ENCODE results near the gene NEURL3.
"Not testable (repeated sequence)": the region's sequence is repeated elsewhere in the genome, so short reads cannot be mapped to it uniquely, and the experiment has no call there.

Gene NEURL3

DNA sequence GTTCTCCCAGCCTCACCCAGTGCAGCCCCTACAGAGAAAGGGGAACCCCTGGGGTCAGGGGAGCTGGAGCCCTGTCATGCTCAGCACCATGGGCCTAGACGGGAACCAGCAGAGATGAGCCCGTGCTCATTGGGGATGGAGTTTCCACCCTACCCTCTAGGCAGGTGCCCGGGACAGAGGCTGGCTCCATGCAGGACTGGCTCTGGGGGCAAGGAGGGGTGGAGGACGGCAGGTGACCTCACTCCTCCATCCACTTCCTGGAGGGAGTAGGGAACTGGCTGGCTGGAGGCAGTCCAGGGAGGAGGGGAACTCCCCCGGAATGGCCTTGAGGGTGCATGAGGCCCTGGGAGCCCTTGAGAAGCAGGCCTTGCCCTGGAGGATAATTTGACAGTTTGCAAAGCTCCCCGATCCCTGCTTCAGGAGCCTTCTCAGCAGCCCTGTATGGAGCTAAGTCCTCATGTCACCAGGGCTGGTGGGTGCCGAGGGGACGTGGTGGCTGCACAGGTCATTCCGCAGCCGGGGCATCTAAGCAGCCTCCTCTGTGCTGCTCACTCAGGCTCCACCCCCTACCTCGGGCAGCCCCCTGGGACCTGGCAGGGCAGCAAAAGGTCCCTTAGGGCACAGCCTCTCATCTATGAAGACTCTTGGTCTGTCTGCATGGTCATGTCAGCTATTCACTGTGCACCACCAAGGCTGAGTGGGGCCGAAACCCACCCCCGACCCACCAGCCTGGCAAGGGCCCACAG, 2.1 kb downstream of the NEURL3 start:
- no peak overlapping the region for H3K27ac Mint-ChIP-seq
- H3K4me3 Mint-ChIP-seq = no peak overlapping the region
- no peak for DNase-seq
- peaks cover 33% of the 10 kb centered on the region for H3K4me1 Mint-ChIP-seq
- H3K36me3 Mint-ChIP-seq (ENCODE audit: low read depth) = no peaks in the 10 kb centered on the region
- peaks cover 7% of the 10 kb centered on the region for H3K27me3 Mint-ChIP-seq (ENCODE audit: low read depth, poor library complexity)
- no peaks in the 10 kb centered on the region for H3K9me3 Mint-ChIP-seq
- TF ChIP-seq, protein P1, sequence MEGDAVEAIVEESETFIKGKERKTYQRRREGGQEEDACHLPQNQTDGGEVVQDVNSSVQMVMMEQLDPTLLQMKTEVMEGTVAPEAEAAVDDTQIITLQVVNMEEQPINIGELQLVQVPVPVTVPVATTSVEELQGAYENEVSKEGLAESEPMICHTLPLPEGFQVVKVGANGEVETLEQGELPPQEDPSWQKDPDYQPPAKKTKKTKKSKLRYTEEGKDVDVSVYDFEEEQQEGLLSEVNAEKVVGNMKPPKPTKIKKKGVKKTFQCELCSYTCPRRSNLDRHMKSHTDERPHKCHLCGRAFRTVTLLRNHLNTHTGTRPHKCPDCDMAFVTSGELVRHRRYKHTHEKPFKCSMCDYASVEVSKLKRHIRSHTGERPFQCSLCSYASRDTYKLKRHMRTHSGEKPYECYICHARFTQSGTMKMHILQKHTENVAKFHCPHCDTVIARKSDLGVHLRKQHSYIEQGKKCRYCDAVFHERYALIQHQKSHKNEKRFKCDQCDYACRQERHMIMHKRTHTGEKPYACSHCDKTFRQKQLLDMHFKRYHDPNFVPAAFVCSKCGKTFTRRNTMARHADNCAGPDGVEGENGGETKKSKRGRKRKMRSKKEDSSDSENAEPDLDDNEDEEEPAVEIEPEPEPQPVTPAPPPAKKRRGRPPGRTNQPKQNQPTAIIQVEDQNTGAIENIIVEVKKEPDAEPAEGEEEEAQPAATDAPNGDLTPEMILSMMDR (IDR thresholded peaks at IDR 0.05) = no peak

DNA sequence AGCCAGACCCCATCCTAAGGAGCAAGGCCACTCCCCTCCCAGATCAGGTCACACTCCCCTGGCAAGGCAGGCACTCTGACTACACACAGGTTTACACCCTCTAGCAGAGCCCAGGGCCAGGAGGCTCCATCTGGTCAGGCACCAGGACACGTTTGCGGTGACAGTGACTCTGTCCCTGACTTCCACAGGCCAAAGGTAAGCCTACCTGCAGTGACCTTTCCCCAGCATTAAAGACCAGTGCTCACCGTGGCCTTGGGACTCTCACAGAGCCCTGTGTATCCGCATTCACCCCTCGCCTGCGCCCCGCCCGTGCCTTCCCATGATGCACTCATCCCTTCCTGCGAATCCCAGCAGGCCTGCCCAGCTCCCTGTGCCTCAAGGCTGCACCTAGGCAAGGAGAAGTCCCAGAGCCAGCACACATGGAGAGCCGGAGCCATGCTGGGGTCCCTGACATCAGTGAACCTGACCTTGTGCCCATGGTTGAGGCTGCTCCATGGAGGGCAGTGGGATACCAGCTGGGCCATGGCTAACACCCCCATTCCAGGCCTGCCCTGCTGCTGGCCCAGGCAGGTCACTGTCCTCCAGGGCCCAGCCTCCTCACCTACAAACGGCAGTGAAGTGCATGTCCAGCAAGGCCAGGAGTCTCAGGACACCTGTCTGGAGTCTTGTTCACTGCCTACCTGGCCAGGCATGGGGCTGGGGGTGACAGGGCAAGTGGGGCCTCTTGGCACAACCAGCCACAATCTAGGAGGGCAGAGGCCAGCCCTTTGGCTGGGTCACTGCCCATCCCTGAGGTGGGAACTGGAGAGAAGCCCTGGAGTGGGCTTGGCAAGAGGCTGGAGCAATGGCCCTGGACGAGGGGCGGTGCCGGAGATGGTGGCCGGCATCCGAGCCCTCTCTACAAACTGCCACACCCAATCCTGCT, 3.0 kb downstream of the NEURL3 start:
- DNase-seq = no peak
- Mint-ChIP-seq H3K4me3 (no peak overlapping the region), H3K4me1 (peaks cover 25% of the 10 kb centered on the region), H3K27me3 (ENCODE audit: low read depth, poor library complexity) (peaks cover 12% of the 10 kb centered on the region), H3K27ac (no peak overlapping the region), H3K36me3 (ENCODE audit: low read depth) (no peaks in the 10 kb centered on the region), H3K9me3 (no peaks in the 10 kb centered on the region)
- TF ChIP-seq, protein P1 (IDR thresholded peaks at IDR 0.05) = no peak

DNA sequence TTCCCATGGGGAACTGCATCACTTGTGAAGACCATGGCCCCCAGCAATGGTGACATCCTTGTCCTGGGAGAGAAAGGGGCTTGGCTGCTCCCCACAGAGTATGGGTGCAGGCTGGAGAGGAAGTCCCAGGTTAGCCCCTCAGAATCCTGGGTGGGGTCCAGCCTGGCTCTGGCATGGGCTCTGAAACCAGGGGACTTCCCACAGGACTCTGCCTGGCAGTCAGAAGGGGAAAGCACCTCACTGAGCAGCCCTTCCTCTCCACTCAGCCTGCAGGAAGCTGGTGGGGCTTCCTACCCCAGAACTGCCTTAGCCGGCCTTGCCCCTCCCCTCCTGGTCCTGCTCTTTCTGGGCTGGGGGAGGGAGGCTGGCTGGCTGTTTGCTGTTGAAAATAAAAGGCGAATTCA, 3.7 kb downstream of the NEURL3 start:
- no peak overlapping the region for H3K4me3 Mint-ChIP-seq
- DNase-seq = no peak
- no peaks in the 10 kb centered on the region for H3K36me3 Mint-ChIP-seq (ENCODE audit: low read depth)
- peaks cover 12% of the 10 kb centered on the region for H3K27me3 Mint-ChIP-seq (ENCODE audit: low read depth, poor library complexity)
- TF ChIP-seq, protein P1 (IDR thresholded peaks at IDR 0.05) = no peak
- no peak overlapping the region for H3K27ac Mint-ChIP-seq
- H3K9me3 Mint-ChIP-seq = no peaks in the 10 kb centered on the region
- peaks cover 22% of the 10 kb centered on the region for H3K4me1 Mint-ChIP-seq

DNA sequence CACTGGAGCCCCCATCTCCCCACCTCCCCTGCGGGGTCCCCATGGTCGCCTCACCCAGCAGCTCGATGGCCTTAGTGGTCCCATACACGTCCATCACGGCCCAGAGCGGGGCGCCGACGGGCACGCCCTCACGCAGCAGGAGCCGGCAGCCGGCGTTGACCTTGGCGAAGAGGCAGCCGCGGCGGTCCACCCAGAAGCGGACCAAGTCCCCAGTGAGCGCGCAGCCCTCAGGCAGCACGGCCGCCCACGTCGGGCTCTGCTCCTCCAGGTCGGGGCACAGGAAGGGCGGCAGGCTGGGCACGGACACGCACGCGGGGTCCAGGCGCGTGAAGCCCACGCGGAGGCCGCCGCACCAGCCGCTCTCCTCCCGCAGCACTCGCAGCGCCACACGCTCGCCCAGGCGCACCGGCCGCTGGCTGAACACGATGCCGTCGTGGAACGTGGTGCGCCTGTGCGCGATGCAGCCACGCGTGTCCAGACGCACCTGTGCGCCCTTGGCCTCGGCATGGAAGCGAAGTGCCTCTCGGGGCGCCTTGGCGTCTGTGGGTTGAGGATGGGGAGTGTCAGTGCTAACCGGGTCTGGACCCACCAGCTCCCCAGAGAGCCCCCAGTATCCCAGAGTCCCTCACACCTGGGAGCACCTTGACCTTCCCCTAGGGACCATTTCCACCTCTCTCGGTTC, 4.6 kb downstream of the NEURL3 start:
- Mint-ChIP-seq H3K9me3 (peaks cover 7% of the 10 kb centered on the region), H3K27ac (no peak overlapping the region), H3K4me1 (peaks cover 15% of the 10 kb centered on the region), H3K4me3 (no peak overlapping the region), H3K27me3 (ENCODE audit: low read depth, poor library complexity) (peaks cover 12% of the 10 kb centered on the region), H3K36me3 (ENCODE audit: low read depth) (peaks cover 4% of the 10 kb centered on the region)
- DNase-seq = no peak
- TF ChIP-seq, protein P1 (IDR thresholded peaks at IDR 0.05) = no peak

DNA sequence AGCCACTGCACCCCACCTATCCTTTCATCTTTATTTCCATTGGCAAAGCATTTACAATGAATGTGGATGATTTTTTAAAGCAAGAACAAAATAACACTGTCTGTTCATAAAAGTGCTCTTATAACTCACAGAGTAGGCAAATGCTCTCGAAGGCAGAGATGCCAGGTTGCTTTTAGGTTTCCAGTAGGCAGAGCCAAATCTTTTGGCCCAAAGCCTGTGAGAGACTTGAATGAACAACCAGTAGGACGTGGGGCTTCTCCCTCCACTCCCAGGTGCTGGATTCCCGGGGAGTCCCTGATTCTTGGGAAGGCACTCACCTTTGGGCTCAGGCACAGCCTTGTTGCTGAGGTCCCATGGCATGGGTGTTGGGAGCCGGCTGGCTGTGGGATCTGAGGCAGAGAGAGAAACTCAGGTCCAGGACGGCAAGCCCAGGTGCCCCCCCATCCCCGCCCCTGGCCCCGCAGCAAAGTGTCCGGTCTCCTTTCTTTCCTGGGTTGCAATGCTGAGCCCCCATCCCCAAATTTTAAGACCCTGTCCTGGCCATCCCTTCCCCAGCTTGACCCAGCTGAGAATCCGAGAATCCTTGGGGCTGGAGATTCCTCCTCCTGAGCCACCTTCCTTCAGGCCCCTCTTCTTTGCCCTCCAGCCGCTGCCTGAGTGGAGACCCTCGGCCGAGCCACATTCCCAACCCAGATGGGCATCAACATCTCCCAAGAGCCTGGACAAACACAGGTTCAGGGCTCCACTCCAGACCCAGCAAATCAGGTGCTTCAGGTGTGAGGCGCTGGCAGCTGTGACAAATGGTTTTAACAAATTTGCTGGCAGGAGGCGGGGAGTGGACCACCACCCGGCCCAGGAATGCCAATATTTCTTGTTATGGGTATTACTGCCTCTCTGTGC, 5.8 kb downstream of the NEURL3 start:
- peaks cover 7% of the 10 kb centered on the region for H3K4me1 Mint-ChIP-seq

DNA sequence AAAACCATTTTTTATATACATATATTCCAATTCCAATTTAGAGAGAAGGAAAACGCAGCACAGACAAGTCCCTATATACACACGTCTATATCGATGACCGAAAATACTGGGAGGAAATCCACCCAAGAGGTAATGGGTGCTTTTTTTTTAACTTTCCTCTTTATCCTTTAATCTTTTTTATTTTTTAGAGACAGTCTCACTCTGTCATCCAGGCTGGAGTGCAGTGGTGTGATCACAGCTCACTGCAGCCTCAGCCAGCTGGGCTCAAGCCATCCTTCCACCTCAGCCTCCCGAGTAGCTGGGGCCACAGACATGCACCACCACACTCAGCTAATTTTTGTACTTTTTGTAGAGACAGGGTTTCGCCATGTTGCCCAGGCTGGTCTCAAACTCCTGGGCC, 6.5 kb downstream of the NEURL3 start:
- H3K27me3 Mint-ChIP-seq (ENCODE audit: low read depth, poor library complexity) = peaks cover 11% of the 10 kb centered on the region
- H3K4me1 Mint-ChIP-seq; H3K4me3 Mint-ChIP-seq; DNase-seq; H3K36me3 Mint-ChIP-seq (ENCODE audit: low read depth); H3K27ac Mint-ChIP-seq: not testable (repeated sequence)
- H3K9me3 Mint-ChIP-seq = peaks cover 23% of the 10 kb centered on the region

More for the DNA sequence above, 5.8 kb downstream of the NEURL3 start:
- Mint-ChIP-seq H3K4me3 (no peak overlapping the region), H3K27ac (no peak overlapping the region), H3K27me3 (ENCODE audit: low read depth, poor library complexity) (peaks cover 11% of the 10 kb centered on the region), H3K9me3 (peaks cover 18% of the 10 kb centered on the region), H3K36me3 (ENCODE audit: low read depth) (peaks cover 5% of the 10 kb centered on the region)
- TF ChIP-seq, protein P1 (IDR thresholded peaks at IDR 0.05) = no peak
- no peak for DNase-seq
